OCI-LY1 (cell line): Measurements from ENCODE around the gene BTBD9.

ENCODE experiments used
- EZH2 ChIP-seq: fragments of 200-600 bp; sonication (generic), shearing (Covaris generic); IDR thresholded peaks from 2 replicates; pipeline ENCODE4 v1.8.0; 2017; ENCODE audit warnings: borderline replicate concordance, mixed run types, mild to moderate bottlenecking, antibody characterized with exemption, low read length, moderate library complexity, mixed read lengths
- TF ChIP-seq, protein P1 (sequence below): fragments of 200-600 bp; sonication (generic), shearing (Covaris generic); IDR thresholded peaks from 2 replicates; pipeline ENCODE4 v1.5.1; 2017; ENCODE audit warnings: mild to moderate bottlenecking, antibody characterized with exemption, low read length, moderate library complexity, mixed read lengths

DNA sequence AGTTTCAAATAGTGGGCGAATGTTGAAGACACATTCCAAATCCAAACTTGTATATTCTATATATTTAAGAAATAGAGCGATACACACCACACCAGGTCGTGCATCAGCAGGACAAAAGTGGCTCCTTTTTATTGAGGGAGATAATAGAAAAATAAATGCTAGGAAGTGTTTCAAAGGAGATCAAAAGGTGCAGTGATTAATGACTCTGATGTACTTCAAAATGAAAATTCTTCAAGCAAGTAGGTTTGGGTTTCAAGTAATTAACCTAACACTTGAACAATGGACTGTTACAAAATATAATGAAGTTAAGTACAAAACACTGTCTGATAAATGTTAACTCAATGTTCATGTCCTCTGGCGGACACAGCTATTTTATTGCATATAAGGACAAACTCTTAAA, 185.9 kb downstream of the BTBD9 start:
- TF ChIP-seq, protein P1, sequence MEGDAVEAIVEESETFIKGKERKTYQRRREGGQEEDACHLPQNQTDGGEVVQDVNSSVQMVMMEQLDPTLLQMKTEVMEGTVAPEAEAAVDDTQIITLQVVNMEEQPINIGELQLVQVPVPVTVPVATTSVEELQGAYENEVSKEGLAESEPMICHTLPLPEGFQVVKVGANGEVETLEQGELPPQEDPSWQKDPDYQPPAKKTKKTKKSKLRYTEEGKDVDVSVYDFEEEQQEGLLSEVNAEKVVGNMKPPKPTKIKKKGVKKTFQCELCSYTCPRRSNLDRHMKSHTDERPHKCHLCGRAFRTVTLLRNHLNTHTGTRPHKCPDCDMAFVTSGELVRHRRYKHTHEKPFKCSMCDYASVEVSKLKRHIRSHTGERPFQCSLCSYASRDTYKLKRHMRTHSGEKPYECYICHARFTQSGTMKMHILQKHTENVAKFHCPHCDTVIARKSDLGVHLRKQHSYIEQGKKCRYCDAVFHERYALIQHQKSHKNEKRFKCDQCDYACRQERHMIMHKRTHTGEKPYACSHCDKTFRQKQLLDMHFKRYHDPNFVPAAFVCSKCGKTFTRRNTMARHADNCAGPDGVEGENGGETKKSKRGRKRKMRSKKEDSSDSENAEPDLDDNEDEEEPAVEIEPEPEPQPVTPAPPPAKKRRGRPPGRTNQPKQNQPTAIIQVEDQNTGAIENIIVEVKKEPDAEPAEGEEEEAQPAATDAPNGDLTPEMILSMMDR = no peak
- TF ChIP-seq EZH2 = no peak
